ENCODE data around the gene CAPN12.
"Not testable (repeated sequence)": the region's sequence is repeated elsewhere in the genome, so short reads cannot be mapped to it uniquely, and the experiment has no call there.

- TF ChIP-seq CTCF (conservative IDR thresholded peaks at IDR 0.05; ENCODE audit: low read length); EZH2phosphoT487 (IDR thresholded peaks at IDR 0.05; ENCODE audit: borderline replicate concordance): not testable (repeated sequence)
Observed at GRCh38 chr19:38761884-38762389, 17.7 kb upstream of the CAPN12 start.
